Spleen (tissue), 7 donors: ENCODE results near the gene PTGS1.

Experiments used
- CTCF ChIP-seq, 11 experiments: fragments of 200-600 bp in 7 of 11; fragments of 450-650 bp in 4 of 11; sonication (generic) in 4 of 11; IDR thresholded peaks in 8 of 11; conservative IDR thresholded peaks in 3 of 11; 1 replicate in 7 of 11; 2 replicates in 4 of 11; pipeline versions ENCODE4 v1.4.0 to v1.8.0; 2016 to 2021; ENCODE audit warnings: antibody characterized with exemption in 11 of 11, inconsistent platforms in 4 of 11, mild to moderate bottlenecking in 1 of 11
- POLR2A ChIP-seq, 3 donors: fragments of 450-650 bp; IDR thresholded peaks; one replicate each; pipeline ENCODE4 v1.5.1; 2017; ENCODE audit warnings: antibody characterized with exemption in 3 of 3, mild to moderate bottlenecking in 1 of 3
- POLR2AphosphoS5 ChIP-seq, 3 donors: sonication (generic); formaldehyde crosslinking; IDR thresholded peaks; one replicate each; pipeline ENCODE4 v1.5.1; 2017; ENCODE audit warnings: antibody characterized with exemption in 3 of 3
- donor health status: DM: no; HTN: no; CAD: no; lungs with moderate emphysema.
- donor health status: DM: no; HTN: no; CAD: no.
- donor health status: DM: no; HTN: no; CAD: no.

DNA sequence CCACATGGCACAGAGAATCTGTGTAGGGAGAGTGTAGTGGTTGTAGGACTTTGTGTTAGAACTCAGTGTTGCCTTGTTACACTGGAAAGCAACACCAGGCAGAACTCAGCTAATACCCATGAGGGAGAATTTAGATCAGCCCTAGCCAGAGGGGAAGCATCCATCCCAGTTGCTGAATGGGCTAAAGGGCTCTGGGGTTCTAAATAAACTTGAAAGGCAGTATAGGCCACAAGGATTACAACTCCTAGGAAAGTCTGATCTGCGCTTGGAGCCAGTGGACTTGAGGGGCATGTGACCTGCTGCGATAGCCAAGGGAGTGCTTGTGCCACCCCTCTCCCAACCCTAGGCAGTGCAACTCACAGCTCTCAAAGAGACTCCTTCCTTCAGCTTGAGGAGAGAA is 26.9 kb downstream of the PTGS1 start:
- TF ChIP-seq CTCF (IDR thresholded peaks at IDR 0.05 in 8 of 11, conservative IDR thresholded peaks at IDR 0.05 in 3 of 11) (no peak), POLR2A (IDR thresholded peaks at IDR 0.05) (no peak), POLR2AphosphoS5 (IDR thresholded peaks at IDR 0.05) (no peak)
